ENCODE results near the gene ZNF385D.

ZNF385D gene

GRCh38 chr3:21649519-21649918 lies 101.5 kb downstream of the ZNF385D start:
- DNase-seq (ENCODE audit: low spot score in 2 of 2) (no peak), ATAC-seq (replicated peaks; ENCODE audit: extremely low read depth, poor library complexity, severe bottlenecking) (no peak)
- Mint-ChIP-seq H3K27ac (ENCODE audit: low read depth) (no peak overlapping the region), H3K4me1 (no peaks in the 10 kb centered on the region), H3K9me3 (peaks cover 18% of the 10 kb centered on the region), H3K36me3 (ENCODE audit: insufficient read depth) (no peaks in the 10 kb centered on the region), H3K4me3 (no peak overlapping the region), H3K27me3 (no peaks in the 10 kb centered on the region)

GRCh38 chr3:21647961-21648360 lies 103.0 kb downstream of the ZNF385D start:
- DNase-seq (ENCODE audit: low spot score in 2 of 2) (no peak), ATAC-seq (replicated peaks; ENCODE audit: extremely low read depth, poor library complexity, severe bottlenecking) (no peak)
- no peak overlapping the region for H3K27ac Mint-ChIP-seq (ENCODE audit: low read depth)
- no peaks in the 10 kb centered on the region for H3K36me3 Mint-ChIP-seq (ENCODE audit: insufficient read depth)
- H3K27me3 Mint-ChIP-seq: no peaks in the 10 kb centered on the region
- no peaks in the 10 kb centered on the region for H3K4me1 Mint-ChIP-seq
- peaks cover 20% of the 10 kb centered on the region for H3K9me3 Mint-ChIP-seq
- no peak overlapping the region for H3K4me3 Mint-ChIP-seq

- H3K9me3 Mint-ChIP-seq: peaks cover 18% of the 10 kb centered on the region
- no peak overlapping the region for H3K27ac Mint-ChIP-seq (ENCODE audit: low read depth)
- no peak overlapping the region for H3K4me3 Mint-ChIP-seq
- no peaks in the 10 kb centered on the region for H3K36me3 Mint-ChIP-seq (ENCODE audit: insufficient read depth)
- no peaks in the 10 kb centered on the region for H3K27me3 Mint-ChIP-seq
- no peak for ATAC-seq (replicated peaks; ENCODE audit: extremely low read depth, poor library complexity, severe bottlenecking)
- no peaks in the 10 kb centered on the region for H3K4me1 Mint-ChIP-seq
- DNase-seq (ENCODE audit: low spot score in 2 of 2): no peak
These were observed 105.7 kb downstream of the ZNF385D start for GRCh38 chr3:21645121-21645897.

- peaks cover 18% of the 10 kb centered on the region for H3K9me3 Mint-ChIP-seq
- ATAC-seq (replicated peaks; ENCODE audit: extremely low read depth, poor library complexity, severe bottlenecking): no peak
- no peaks in the 10 kb centered on the region for H3K27me3 Mint-ChIP-seq
- no peaks in the 10 kb centered on the region for H3K4me1 Mint-ChIP-seq
- no peak overlapping the region for H3K4me3 Mint-ChIP-seq
- no peak overlapping the region for H3K27ac Mint-ChIP-seq (ENCODE audit: low read depth)
- H3K36me3 Mint-ChIP-seq (ENCODE audit: insufficient read depth): no peaks in the 10 kb centered on the region
- DNase-seq (ENCODE audit: low spot score in 2 of 2): no peak
These were observed 106.7 kb downstream of the ZNF385D start for GRCh38 chr3:21644268-21644667.

GRCh38 chr3:21643752-21644151 lies 107.3 kb downstream of the ZNF385D start:
- Mint-ChIP-seq H3K4me3 (no peak overlapping the region), H3K36me3 (ENCODE audit: insufficient read depth) (no peaks in the 10 kb centered on the region), H3K4me1 (no peaks in the 10 kb centered on the region), H3K27ac (ENCODE audit: low read depth) (no peak overlapping the region), H3K27me3 (no peaks in the 10 kb centered on the region), H3K9me3 (peaks cover 18% of the 10 kb centered on the region)
- no peak for DNase-seq (ENCODE audit: low spot score in 2 of 2)
- no peak for ATAC-seq (replicated peaks; ENCODE audit: extremely low read depth, poor library complexity, severe bottlenecking)

- Mint-ChIP-seq H3K4me1 (no peaks in the 10 kb centered on the region), H3K27me3 (no peaks in the 10 kb centered on the region), H3K9me3 (peaks cover 10% of the 10 kb centered on the region), H3K27ac (ENCODE audit: low read depth) (no peak overlapping the region), H3K4me3 (no peak overlapping the region), H3K36me3 (ENCODE audit: insufficient read depth) (no peaks in the 10 kb centered on the region)
- ATAC-seq (replicated peaks; ENCODE audit: extremely low read depth, poor library complexity, severe bottlenecking): no peak
- no peak for DNase-seq (ENCODE audit: low spot score in 2 of 2)
These were observed 108.6 kb downstream of the ZNF385D start for GRCh38 chr3:21642433-21642832.

- Mint-ChIP-seq H3K36me3 (ENCODE audit: insufficient read depth) (no peaks in the 10 kb centered on the region), H3K4me1 (no peaks in the 10 kb centered on the region), H3K27me3 (no peaks in the 10 kb centered on the region), H3K27ac (ENCODE audit: low read depth) (no peak overlapping the region), H3K4me3 (no peak overlapping the region), H3K9me3 (peaks cover 6% of the 10 kb centered on the region)
- no peak for DNase-seq (ENCODE audit: low spot score in 2 of 2)
- no peak for ATAC-seq (replicated peaks; ENCODE audit: extremely low read depth, poor library complexity, severe bottlenecking)
These were observed 109.1 kb downstream of the ZNF385D start for GRCh38 chr3:21641959-21642358.

- no peak overlapping the region for H3K4me3 Mint-ChIP-seq
- H3K36me3 Mint-ChIP-seq (ENCODE audit: insufficient read depth): no peaks in the 10 kb centered on the region
- DNase-seq (ENCODE audit: low spot score in 2 of 2) (no peak), ATAC-seq (replicated peaks; ENCODE audit: extremely low read depth, poor library complexity, severe bottlenecking) (no peak)
- no peaks in the 10 kb centered on the region for H3K4me1 Mint-ChIP-seq
- H3K27me3 Mint-ChIP-seq: no peaks in the 10 kb centered on the region
- no peak overlapping the region for H3K27ac Mint-ChIP-seq (ENCODE audit: low read depth)
- H3K9me3 Mint-ChIP-seq: peaks cover 6% of the 10 kb centered on the region
These were observed 112.5 kb downstream of the ZNF385D start for GRCh38 chr3:21638488-21638887.

- Mint-ChIP-seq H3K36me3 (ENCODE audit: insufficient read depth) (no peaks in the 10 kb centered on the region), H3K27ac (ENCODE audit: low read depth) (no peak overlapping the region), H3K9me3 (no peaks in the 10 kb centered on the region), H3K4me3 (no peak overlapping the region), H3K27me3 (no peaks in the 10 kb centered on the region), H3K4me1 (no peaks in the 10 kb centered on the region)
- ATAC-seq (replicated peaks; ENCODE audit: extremely low read depth, poor library complexity, severe bottlenecking): no peak
- no peak for DNase-seq (ENCODE audit: low spot score in 2 of 2)
These were observed 116.9 kb downstream of the ZNF385D start for GRCh38 chr3:21634112-21634511.

GRCh38 chr3:21624524-21624923 lies 126.5 kb downstream of the ZNF385D start:
- H3K36me3 Mint-ChIP-seq (ENCODE audit: insufficient read depth): peaks cover 4% of the 10 kb centered on the region
- no peak overlapping the region for H3K27ac Mint-ChIP-seq (ENCODE audit: low read depth)
- no peak for DNase-seq (ENCODE audit: low spot score in 2 of 2)
- no peaks in the 10 kb centered on the region for H3K4me1 Mint-ChIP-seq
- H3K4me3 Mint-ChIP-seq: no peak overlapping the region
- ATAC-seq (replicated peaks; ENCODE audit: extremely low read depth, poor library complexity, severe bottlenecking): no peak
- H3K9me3 Mint-ChIP-seq: peaks cover 6% of the 10 kb centered on the region
- H3K27me3 Mint-ChIP-seq: no peaks in the 10 kb centered on the region

- H3K27ac Mint-ChIP-seq (ENCODE audit: low read depth): no peak overlapping the region
- peaks cover 5% of the 10 kb centered on the region for H3K9me3 Mint-ChIP-seq
- H3K36me3 Mint-ChIP-seq (ENCODE audit: insufficient read depth): peaks cover 2% of the 10 kb centered on the region
- ATAC-seq (replicated peaks; ENCODE audit: extremely low read depth, poor library complexity, severe bottlenecking) (no peak), DNase-seq (ENCODE audit: low spot score in 2 of 2) (no peak)
- H3K4me1 Mint-ChIP-seq: no peaks in the 10 kb centered on the region
- no peaks in the 10 kb centered on the region for H3K27me3 Mint-ChIP-seq
- no peak overlapping the region for H3K4me3 Mint-ChIP-seq
These were observed 129.8 kb downstream of the ZNF385D start for GRCh38 chr3:21621181-21621651.

GRCh38 chr3:21620511-21621155 lies 130.4 kb downstream of the ZNF385D start:
- Mint-ChIP-seq H3K27me3 (no peaks in the 10 kb centered on the region), H3K4me3 (no peak overlapping the region), H3K9me3 (peaks cover 5% of the 10 kb centered on the region), H3K36me3 (ENCODE audit: insufficient read depth) (peaks cover 2% of the 10 kb centered on the region), H3K27ac (ENCODE audit: low read depth) (no peak overlapping the region), H3K4me1 (no peaks in the 10 kb centered on the region)
- DNase-seq (ENCODE audit: low spot score in 2 of 2) (no peak), ATAC-seq (replicated peaks; ENCODE audit: extremely low read depth, poor library complexity, severe bottlenecking) (no peak)

GRCh38 chr3:21618695-21619094 lies 132.3 kb downstream of the ZNF385D start:
- H3K27me3 Mint-ChIP-seq: no peaks in the 10 kb centered on the region
- H3K4me3 Mint-ChIP-seq: no peak overlapping the region
- no peaks in the 10 kb centered on the region for H3K4me1 Mint-ChIP-seq
- peaks cover 5% of the 10 kb centered on the region for H3K9me3 Mint-ChIP-seq
- no peak overlapping the region for H3K27ac Mint-ChIP-seq (ENCODE audit: low read depth)
- ATAC-seq (replicated peaks; ENCODE audit: extremely low read depth, poor library complexity, severe bottlenecking): no peak
- no peak for DNase-seq (ENCODE audit: low spot score in 2 of 2)
- H3K36me3 Mint-ChIP-seq (ENCODE audit: insufficient read depth): peaks cover 2% of the 10 kb centered on the region

All from central memory CD8-positive, alpha-beta T cell (primary cell).